ENCODE results near the gene SLC22A7.

SLC22A7 gene

DNA sequence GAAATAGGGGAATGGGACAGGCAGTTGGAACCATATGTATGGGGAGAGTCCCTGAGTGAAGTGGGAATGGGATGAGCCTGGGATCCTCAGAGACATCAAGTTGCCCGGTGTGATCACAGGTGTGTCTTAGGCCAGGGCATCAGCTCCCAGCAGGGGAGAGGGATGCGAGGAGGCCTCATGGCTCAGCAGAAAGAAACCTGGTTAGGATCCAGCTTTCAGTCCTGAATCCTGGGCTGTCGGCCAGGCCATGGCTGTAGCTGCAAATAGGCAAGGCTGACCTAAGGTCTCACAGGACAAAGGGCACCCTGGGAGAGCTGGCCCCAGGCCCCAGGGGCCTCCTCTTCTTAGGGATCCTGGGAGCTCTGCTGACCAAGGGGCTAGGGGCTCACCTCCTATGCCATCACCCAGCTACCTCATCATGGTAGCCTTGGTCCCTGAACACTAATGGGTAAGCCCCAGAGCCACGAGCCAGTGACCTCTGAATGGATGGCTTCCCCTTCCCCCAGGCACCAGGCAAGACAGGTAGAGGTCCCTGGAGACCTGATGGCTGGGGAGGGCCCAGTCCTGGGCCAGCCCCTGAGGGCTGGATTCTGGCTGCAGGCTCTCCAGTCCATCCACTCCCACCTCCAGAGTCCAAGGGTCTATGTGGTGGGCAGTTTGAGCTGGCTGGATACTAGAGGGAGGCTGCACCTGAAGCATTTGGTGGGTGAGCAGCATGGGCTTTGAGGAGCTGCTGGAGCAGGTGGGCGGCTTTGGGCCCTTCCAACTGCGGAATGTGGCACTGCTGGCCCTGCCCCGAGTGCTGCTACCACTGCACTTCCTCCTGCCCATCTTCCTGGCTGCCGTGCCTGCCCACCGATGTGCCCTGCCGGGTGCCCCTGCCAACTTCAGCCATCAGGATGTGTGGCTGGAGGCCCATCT is at the start of gene SLC22A7:
TSS of gene SLC22A7 (plus strand) at position 617 of the 921 bp plus-strand sequence. CDS start at position 716, 99 bp downstream.
- DNase-seq, result no peak

DNA sequence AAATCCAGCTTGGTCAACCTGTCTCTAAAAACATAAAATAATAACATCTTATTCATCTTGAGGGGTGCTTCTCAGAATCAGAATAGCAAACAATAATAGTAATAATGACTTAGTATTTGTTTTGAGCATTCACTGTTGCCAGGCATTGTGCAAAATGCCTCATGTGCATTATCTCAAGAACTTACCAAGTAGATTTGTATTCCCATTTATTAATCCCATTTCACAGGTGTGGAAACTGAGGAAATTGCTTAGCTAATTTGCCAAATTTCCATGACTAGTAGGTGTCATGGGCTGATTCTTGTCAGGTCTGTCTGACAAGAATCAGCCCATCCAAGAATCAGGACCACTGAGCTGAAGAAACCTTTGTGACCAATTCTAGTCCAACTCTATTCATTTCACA is 49.3 kb upstream of the SLC22A7 start:
- no peak for DNase-seq

DNA sequence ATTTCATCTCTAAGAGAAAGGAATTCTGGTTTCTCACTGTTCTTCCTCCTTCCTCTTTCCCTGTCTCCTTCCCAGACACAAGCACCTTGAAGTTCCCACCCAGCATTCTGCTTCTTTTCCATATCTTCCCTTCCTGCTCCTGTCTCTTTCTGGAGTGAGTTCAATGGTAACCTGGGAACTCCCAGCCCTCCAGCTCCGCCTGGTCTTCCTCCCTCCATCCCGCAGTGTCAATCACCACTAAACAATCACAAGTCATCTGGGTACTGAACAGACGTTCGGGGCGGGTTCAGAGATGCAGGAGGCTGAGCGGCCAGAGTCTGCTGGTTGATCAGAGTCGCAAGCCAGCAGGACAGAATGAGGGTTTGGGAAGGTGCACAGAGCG is 47.1 kb upstream of the SLC22A7 start:
- no peak for DNase-seq

DNA sequence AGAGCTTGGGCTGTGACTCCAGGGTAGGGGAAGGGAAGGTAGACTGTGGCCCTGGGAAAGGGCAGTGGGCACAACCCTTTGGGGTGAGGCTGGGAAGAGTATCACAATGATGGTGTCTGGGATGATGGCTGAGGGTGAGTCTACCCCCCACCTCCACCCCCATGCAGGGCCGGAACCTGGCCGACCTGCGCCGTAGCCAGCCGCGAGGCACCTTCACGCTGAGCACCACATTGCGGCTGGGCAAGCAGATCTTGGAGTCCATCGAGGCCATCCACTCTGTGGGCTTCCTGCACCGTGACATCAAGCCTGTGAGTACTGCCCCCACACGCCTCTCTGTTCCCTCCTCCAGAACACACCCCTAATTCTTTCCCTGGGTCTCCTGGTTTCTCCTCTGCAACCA is 44.7 kb upstream of the SLC22A7 start:
- DNase-seq, result no peak

DNA sequence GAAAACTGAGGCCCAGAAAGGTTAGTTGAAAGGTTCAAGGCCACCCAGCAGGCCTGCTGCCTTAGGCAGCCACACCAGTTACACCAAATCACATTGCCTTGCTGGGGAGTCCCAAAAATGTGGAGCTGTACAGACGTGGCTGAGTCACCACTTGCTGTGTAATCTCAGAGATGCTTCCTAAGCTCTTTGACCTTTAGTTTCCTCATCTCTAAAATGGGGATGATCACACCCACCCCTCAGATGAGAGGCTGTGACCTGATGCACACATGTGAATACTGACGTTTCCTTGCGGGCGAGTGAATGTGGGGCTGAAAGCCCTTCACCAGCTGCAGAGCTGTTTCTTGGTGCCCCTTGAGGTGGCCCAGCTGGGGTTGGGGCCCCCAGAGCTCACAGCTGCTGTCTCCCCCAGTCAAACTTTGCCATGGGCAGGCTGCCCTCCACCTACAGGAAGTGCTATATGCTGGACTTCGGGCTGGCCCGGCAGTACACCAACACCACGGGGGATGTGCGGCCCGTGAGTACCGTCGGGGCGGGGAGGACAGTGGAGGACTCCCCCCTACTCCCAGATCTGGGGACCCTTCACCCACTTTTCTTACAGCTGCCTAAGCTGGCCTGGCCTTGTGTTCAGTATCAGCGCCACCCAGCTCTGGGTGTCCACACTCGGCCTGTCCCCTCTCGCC is 43.8 kb upstream of the SLC22A7 start:
- DNase-seq, result no peak

DNA sequence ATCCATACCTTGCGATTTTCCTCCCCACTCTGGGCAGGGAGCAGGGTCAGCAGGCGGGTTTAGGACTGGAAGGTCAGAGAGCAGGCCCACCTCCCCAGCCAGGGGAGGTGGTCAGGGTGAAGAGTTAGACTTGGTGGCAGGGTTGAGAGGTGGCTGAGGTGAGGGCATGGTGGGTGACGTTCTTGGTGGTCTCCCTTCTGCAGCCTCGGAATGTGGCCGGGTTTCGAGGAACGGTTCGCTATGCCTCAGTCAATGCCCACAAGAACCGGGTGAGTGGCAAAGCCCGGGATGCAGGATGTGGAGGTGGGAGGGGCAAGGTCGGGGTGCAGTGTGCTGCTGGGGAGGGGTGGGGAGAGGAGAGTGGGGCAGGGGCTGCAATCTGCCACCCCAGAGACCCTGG is 43.2 kb upstream of the SLC22A7 start:
- no peak for DNase-seq

DNA sequence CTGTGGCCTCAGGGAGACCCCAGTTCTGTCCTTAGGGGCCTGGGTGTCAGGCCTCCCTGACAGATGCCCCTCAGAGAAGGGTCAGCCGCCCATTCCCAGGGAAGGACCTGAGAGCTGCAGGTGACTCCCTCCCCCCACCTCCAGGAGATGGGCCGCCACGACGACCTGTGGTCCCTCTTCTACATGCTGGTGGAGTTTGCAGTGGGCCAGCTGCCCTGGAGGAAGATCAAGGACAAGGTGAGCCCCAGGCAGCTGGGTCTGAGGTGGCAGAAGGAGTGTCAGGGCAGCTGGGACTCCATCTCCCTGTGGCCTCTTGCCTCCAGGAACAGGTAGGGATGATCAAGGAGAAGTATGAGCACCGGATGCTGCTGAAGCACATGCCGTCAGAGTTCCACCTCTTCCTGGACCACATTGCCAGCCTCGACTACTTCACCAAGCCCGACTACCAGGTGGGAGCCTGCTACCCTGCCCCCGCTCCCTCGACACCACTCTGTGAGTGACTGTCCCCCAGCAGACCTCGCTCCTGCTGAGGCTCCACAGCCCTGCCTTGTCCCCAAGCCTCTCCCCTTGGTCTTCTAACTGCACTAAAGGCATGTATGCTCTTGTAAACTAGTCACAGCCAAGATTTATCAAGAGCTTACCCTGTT is 42.5 kb upstream of the SLC22A7 start:
- no peak for DNase-seq

DNA sequence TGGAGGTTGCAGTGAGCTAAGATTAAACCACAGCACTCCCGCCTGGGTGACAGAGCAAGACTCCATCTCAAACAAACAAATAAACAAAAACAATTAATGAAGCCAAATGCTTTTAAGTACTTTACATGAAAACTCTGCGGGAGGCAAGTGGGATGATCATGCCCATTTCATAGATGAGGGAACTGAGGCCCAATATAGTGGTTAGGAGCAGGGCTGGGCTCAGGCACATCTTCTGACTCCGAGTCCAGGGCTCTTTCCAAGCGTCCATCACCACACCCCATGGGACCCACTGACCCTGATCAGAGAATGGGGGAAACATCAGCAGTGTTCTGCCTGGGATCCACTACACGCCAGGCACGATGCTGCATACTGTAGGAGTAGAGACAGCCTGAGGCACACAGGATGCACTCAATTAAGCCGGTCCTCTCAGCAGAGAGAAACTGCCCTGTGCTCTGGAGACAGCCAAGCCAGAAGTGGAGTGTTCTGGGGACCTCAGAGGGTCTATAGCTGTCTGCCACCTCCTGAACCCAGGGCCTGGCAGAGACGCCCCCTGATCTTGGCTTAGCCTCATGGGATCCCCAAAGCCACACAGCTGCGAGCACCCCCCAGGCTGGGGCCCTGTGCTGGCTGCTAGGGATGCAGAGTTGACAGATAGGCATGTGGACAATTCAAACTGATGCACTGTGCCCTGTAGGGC is 41.2 kb upstream of the SLC22A7 start:
- no peak for DNase-seq

GRCh38 chr6:43257367-43258145 is 40.5 kb upstream of the SLC22A7 start:
- DNase-seq, result no peak

DNA sequence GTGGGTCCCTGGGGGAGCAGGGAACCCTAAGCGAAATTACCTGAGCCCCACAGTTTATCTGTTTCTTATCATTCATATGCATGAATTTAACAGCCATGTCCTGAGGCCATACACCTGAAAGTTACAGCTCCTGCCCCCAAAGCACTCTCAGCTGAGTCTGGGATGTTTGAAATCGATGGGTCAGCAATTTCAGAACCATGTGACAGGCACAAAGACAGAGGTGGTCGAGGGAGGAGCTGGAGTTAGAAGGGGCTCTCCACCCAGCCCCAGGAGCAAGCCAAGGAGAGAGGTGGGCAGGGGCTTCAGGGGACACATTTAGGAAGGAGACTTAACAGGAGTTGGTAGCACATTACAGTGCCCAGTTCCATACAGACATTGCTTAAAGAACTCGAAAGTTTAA is 39.9 kb upstream of the SLC22A7 start:
- DNase-seq, result no peak

GRCh38 chr6:43258807-43259686 is 39.0 kb upstream of the SLC22A7 start:
- DNase-seq, result no peak

- no peak for DNase-seq
Measured at GRCh38 chr6:43260791-43261190, 37.3 kb upstream of the SLC22A7 start.

- DNase-seq, result no peak
Measured at GRCh38 chr6:43261198-43261597, 36.9 kb upstream of the SLC22A7 start.

DNA sequence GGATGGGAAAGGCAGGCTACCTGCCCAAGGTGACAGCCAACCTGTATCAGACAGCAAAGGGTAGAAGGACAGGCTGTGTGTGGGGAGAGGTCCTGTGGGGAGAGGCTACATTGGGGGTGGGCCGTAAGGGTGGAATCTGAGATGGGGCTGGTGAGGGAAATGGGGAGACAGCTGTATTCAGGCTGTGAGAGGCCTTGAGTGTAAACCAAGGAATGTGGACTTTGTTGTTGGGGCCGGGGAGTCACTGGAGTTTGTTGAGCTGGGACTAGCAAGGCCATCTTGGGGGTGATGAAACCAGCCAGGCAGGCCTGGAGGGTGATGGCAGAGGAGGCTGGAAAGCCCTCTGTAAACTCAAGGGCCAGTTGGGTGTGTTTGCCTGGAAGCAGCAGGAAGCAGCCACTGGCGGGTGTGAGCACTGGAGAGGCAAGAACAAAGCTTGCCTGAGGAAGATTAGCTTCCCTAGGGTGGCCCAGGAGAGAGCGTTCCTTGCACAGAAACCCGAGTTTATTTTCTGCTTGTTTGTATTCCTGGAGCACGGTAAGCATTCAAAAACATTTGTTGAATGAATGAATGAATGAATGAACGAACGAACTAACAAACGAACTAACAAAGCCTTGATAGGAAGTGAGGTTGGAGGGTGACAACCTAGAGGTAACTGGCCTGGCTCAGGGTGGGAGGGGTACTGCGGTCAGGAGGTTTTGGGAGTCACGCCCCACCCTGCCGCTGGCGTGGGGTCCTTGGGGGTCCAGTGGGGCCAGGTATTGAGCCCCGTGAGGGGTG is 35.9 kb upstream of the SLC22A7 start:
- no peak for DNase-seq

DNA sequence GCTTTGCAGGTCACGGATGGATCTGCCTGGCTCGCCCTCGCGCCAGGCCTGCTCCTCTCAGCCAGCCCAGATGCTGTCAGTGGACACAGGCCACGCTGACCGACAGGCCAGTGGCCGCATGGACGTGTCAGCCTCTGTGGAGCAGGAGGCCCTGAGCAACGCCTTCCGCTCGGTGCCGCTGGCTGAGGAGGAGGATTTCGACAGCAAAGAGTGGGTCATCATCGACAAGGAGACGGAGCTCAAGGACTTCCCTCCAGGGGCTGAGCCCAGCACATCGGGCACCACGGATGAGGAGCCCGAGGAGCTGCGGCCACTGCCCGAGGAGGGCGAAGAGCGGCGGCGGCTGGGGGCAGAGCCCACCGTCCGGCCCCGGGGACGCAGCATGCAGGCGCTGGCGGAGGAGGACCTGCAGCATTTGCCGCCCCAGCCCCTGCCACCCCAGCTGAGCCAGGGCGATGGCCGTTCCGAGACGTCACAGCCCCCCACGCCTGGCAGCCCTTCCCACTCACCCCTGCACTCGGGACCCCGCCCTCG is 35.2 kb upstream of the SLC22A7 start:
- DNase-seq, result no peak

DNA sequence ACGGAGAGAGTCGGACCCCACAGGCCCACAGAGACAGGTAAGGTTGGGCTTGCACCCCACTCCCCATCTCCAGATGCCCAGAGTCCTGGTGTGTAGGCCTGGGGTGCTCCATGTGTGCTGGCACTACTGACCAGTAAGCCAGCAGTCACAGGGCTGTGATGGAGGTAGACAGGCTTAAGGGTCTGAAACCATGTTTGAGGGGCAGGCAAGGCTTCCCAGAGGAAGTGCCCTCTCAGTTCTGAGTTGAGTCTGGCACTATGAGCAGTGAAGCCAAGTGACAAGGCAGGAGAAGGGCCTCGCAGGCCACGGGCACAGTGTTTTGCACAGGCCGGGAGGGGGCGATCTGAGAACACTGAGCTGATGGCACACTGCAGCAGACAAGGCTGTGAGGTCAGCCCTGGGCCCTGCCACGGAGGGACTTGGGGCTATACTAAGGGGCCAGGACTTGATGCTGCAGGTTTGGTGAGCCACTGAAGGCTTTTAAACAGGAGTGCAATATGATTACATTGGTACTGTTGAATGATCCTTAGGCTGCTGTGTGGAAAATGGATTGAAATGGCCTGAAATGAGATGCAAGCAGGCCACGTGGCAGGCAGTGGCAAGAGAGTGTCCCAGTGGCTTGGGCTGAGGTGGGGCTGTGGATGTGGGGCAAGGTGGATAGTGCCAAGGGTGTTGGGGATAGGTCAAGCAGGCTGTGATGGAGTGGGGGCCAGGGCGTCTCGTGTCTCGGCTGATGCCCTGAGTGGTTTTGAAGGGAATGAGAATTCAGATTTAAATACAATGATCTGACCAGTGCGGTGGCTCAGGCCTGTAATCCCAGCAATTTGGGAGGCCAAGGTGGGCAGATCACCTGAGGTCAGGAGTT is 34.5 kb upstream of the SLC22A7 start:
- peak; percentile 80 for DNase-seq

- no peak for DNase-seq
Measured at GRCh38 chr6:43264599-43265145, 33.4 kb upstream of the SLC22A7 start.

- no peak for DNase-seq
Measured at GRCh38 chr6:43265564-43265963, 32.5 kb upstream of the SLC22A7 start.
